Aorta (tissue), 5 donors: ENCODE measurements around the gene GDPD5. TPM values are rescaled to one million over a fixed set of nuclear protein-coding genes. Genes with fewer than 3 reads are reported as not detected.
"Not testable (repeated sequence)": the region's sequence is repeated elsewhere in the genome, so short reads cannot be mapped to it uniquely, and the experiment has no call there.

ENCODE experiments used
- ATAC-seq: fragments of 200-7000 bp; cut with Tn5 transposase; one replicate; pipeline ENCODE4 v1.9.1; 2022; ENCODE audit warnings: moderate library complexity; ENCODE audit not compliant: low FRiP score
- DNase-seq, 2 donors: peaks; one replicate each; pipeline ENCODE4 v3.0.0-alpha.2; 2020
- H3K27ac ChIP-seq, 2 donors: one replicate each; pipeline ENCODE4 v1.5.1; 2013; ENCODE audit warnings: low read length in 2 of 2, mild to moderate bottlenecking in 2 of 2, moderate library complexity in 2 of 2, control low read depth in 1 of 2, inconsistent platforms in 1 of 2, low read depth in 1 of 2
- H3K27me3 ChIP-seq, 2 donors: one replicate each; pipeline ENCODE4 v1.6.1; 2013; ENCODE audit warnings: control low read depth in 1 of 2, low read length in 1 of 2, mild to moderate bottlenecking in 1 of 2, moderate library complexity in 1 of 2; ENCODE audit not compliant: insufficient read depth in 2 of 2, control insufficient read depth in 1 of 2
- H3K36me3 ChIP-seq, 2 donors: one replicate each; pipeline ENCODE4 v1.6.1; 2013; ENCODE audit warnings: control low read depth in 1 of 2, low read length in 1 of 2, mild to moderate bottlenecking in 1 of 2; ENCODE audit not compliant: insufficient read depth in 2 of 2, control insufficient read depth in 1 of 2
- H3K4me1 ChIP-seq, 2 donors: one replicate each; pipeline ENCODE4 v1.6.1; 2013; ENCODE audit warnings: low read length in 2 of 2, control low read depth in 1 of 2, mild to moderate bottlenecking in 1 of 2, moderate library complexity in 1 of 2; ENCODE audit not compliant: insufficient read depth in 2 of 2, control insufficient read depth in 1 of 2
- H3K4me3 ChIP-seq, 2 donors: one replicate each; pipeline ENCODE4 v1.5.1; 2013; ENCODE audit warnings: low read length in 2 of 2, control low read depth in 1 of 2, mild to moderate bottlenecking in 1 of 2
- H3K9me3 ChIP-seq: one replicate; pipeline ENCODE4 v1.6.1; 2013; ENCODE audit warnings: mild to moderate bottlenecking, low read length; ENCODE audit not compliant: control insufficient read depth
- WGBS, 2 donors: extraction: QIAGEN DNeasy Blood & Tissue Kit; methylation state at CpG; one replicate each; pipeline ENCODE4 v1.1.7; 2013; 5-methylcytosine and 5-hydroxymethylcytosine counted together
- intact Hi-C, 2 donors: fragments of 100-400 bp; cut with DNase I; formaldehyde crosslinking; loops; one replicate each; pipeline versions ENCODE4 v1.14.2 to v1.15.0; 2022
- polyA plus RNA-seq, 2 donors: library from polyadenylated mRNA; stranded (reverse); fragments of 200-250 nt; gene quantifications; one replicate each; pipeline ENCODE4 v1.2.3, GENCODE V29; 2013
- total RNA-seq, 2 donors: library from RNA; stranded (reverse); fragmentation: NEBNext Ultra II Directional; extraction: Animal tissue kit (Norgen Biotek cat#: 25700); gene quantifications; one replicate each; pipeline ENCODE4 v1.2.1, GENCODE V29; 2021
- donor health status: healthy with polysubstance abuse.
- donor health status: Bipolar disorder and iron deficiency.
- donor health status: DM: no; HTN: no; CAD: no.
- donor health status: DM: no; HTN: no; CAD: no.
- donor health status: DM: yes; HTN: yes; CAD: no.

Gene GDPD5
- total and polyA plus RNA-seq, 4 donors, result 3.5 to 53.0 (median 34.2) TPM

DNA sequence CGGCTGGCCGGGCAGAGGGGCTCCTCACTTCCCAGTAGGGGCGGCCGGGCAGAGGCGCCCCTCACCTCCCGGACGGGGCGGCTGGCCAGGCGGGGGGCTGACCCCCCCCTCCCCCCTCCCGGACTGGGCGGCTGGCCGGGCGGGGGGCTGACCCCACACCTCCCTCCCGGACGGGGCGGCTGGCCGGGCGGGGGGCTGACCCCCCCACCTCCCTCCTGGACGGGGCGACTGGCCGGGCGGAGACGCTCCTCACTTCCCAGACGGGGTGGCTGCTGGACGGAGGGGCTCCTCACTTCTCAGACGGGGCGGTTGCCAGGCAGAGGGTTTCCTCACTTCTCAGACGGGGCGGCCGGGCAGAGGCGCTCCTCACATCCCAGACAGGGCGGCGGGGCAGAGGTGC, 115.8 kb downstream of the GDPD5 start:
- intact Hi-C loops, result loop anchor here (2.0 to 5.0 kb wide), 2 partner anchors 35 to 122 kb away; no protein-coding TSS in a partner anchor
- H3K36me3 ChIP-seq, H3K9me3 ChIP-seq, H3K27me3 ChIP-seq, ATAC-seq, DNase-seq, H3K4me1 ChIP-seq, H3K27ac ChIP-seq, H3K4me3 ChIP-seq: not testable (repeated sequence)
- WGBS, 2 donors, result 88 to 91% methylated on average over 10 to 28 of the region's 33 CpGs

DNA sequence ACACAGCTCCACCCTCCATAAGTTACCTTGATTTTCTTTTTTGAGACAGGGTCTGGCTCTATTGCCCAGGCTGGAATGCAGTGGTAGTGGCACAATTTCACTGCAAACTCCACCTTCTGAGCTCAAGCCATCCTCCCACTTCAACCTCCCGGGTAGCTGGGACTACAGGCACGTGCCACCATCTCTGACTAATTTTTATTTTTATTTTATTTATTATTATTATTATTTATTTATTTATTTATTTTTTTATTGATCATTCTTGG, 116.9 kb downstream of the GDPD5 start:
- DNase-seq, result no peak
- ATAC-seq, result no peak
- Histone ChIP-seq H3K9me3 (no peaks in the 10 kb centered on the region), H3K27me3 (no peaks in the 10 kb centered on the region), H3K4me3 (no peak overlapping the region), H3K36me3 (peaks cover 2 to 15% of the 10 kb centered on the region in 2 donors), H3K4me1 (no peaks in the 10 kb centered on the region), H3K27ac (no peak overlapping the region)
- WGBS, 2 donors, result 78 to 79% methylated on average over 2 of the region's 2 CpGs
- intact Hi-C loops, result loop anchor here (2.0 to 5.0 kb wide), 2 partner anchors 36 to 123 kb away; no protein-coding TSS in a partner anchor

DNA sequence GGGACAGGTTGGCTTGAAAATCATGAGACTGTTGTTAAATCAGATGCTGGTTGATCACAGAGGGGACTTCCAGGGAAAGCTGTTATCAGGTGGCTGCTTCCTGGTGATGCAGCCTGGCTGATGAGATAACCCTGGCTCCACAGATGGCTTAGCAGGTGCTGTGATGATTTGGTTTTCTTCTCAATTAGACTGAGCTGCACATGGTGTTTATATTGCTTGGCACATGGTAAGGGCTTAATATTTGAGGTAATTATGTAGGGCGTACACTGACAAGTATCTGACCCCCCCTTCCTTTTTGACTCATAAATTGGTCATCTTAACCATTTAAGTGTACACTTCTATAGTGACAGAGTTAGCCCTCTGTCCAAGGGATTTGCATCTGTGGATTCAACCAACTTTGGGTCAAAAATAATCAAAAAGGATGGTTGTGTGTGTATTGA, 119.4 kb downstream of the GDPD5 start:
- DNase-seq (no peak), ATAC-seq (no peak)
- H3K27me3 ChIP-seq, result no peaks in the 10 kb centered on the region
- H3K4me3 ChIP-seq, result no peak overlapping the region
- no peak overlapping the region for H3K27ac ChIP-seq
- H3K9me3 ChIP-seq, result no peaks in the 10 kb centered on the region
- 4% methylated on average over 1 of the region's 1 CpG for WGBS, 2 donors
- intact Hi-C loops, result loop anchor here in 1 of 2 donors (5.0 kb wide), 1 partner anchor 126 kb away; no protein-coding TSS in a partner anchor
- H3K36me3 ChIP-seq, result peaks cover 2 to 17% of the 10 kb centered on the region in 2 donors
- no peaks in the 10 kb centered on the region for H3K4me1 ChIP-seq

DNA sequence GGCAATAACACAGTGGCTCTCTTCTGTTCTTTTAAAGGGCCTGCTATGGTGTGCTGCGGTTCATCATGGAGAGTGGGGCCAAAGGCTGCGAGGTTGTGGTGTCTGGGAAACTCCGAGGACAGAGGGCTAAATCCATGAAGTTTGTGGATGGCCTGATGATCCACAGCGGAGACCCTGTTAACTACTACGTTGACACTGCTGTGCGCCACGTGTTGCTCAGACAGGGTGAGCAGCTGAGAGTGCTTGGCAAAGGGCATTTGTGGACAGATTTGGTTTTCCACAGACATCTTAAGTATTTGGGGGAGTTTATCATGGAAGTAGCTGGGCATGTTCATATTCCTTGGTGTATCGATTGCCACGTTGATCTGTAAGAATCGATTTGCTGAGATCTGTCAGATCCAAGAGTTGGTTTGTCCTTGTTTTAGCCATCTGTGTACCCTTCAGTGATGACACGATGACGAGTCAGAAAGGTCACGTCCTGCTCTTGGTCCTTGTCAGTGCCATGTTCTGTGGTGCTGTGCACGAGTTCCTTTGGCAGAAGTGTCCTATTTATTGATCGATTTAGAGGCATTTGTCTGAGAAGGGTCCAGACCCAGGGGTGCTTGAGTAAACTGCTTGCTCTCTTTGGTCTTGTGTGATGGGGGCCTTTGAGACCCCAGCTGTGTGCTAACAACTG, 121.6 kb downstream of the GDPD5 start:
- Histone ChIP-seq H3K36me3 (peaks cover 2 to 17% of the 10 kb centered on the region in 2 donors), H3K27me3 (no peaks in the 10 kb centered on the region), H3K27ac (no peak overlapping the region), H3K4me3 (no peak overlapping the region), H3K4me1 (no peaks in the 10 kb centered on the region), H3K9me3 (no peaks in the 10 kb centered on the region)
- DNase-seq, result no peak
- ATAC-seq, result no peak
- intact Hi-C loops, result loop anchor here in 1 of 2 donors (5.0 kb wide), 1 partner anchor 123 kb away; the partner anchor contains the start of gene GDPD5
- 85% methylated on average over 15 of the region's 15 CpGs for WGBS, 2 donors

DNA sequence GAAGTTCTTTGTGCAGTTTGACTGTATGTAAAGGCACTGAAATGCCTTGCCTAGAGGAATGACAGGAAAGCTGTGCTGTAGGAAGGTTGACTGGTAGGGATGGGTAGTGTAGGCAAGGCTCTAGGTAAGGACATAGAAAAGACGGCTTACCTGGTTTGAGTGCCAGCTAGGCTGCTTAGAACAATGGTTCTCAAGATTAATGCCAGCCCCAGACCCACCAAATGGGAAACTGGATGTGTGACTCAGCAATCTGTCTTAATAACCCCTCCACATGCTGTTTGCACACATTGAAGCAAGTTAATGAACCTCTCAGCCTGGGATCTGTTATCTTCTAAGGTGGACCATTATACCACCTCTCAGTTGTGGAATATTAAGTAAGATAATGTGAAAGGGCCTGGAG, 122.7 kb downstream of the GDPD5 start:
- intact Hi-C loops, result loop anchor here in 1 of 2 donors (5.0 kb wide), 1 partner anchor 124 kb away; the partner anchor contains the start of gene GDPD5
- ATAC-seq (no peak), DNase-seq (no peak)
- Histone ChIP-seq H3K36me3 (peaks cover 2 to 17% of the 10 kb centered on the region in 2 donors), H3K4me3 (no peak overlapping the region), H3K4me1 (no peaks in the 10 kb centered on the region), H3K27me3 (no peaks in the 10 kb centered on the region), H3K27ac (no peak overlapping the region), H3K9me3 (no peaks in the 10 kb centered on the region)
- 65 to 75% methylated on average over 1 of the region's 1 CpG for WGBS, 2 donors

DNA sequence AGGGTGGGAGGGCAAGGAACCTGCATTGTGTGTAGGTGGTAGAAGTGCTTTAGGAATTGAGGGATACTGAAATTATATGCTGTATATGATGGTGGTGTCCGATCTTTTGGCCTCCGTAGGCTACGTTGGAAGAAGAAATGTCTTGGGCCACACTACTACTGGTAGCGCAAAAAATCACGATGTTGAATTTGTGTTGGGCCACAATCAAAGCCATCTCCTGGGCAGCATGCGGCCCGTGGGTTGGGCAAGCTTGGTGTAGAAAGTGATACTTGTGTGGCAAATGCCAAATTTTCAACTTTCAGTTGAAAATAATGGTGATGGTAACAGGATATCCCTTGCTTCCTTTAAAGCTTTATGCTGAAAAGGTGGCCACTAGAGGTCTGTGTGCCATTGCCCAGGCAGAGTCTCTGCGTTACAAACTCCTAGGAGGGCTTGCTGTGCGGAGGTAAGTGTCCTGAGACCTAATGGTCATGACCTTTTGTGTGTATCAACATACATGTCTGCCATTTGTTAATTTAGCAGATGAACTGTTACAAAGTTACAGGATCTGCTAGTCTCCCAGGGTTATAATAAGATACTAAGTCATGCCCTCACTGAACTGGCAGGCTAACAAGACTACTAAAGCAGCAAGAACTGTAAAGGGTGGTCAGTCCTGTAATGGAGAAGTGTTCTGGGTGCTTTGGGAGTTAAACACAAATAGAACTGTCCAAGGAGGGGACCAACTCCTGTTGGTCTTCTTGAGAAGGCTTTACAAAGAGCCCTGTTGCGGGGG, 123.6 kb downstream of the GDPD5 start:
- H3K36me3 ChIP-seq, result peaks cover 2 to 17% of the 10 kb centered on the region in 2 donors
- DNase-seq (no peak), ATAC-seq (no peak)
- no peaks in the 10 kb centered on the region for H3K27me3 ChIP-seq
- H3K4me3 ChIP-seq, result no peak overlapping the region
- H3K4me1 ChIP-seq, result no peaks in the 10 kb centered on the region
- WGBS, 2 donors, result 69 to 70% methylated on average over 10 of the region's 10 CpGs
- intact Hi-C loops, result loop anchor here in 1 of 2 donors (5.0 kb wide), 1 partner anchor 125 kb away; the partner anchor contains the start of gene GDPD5
- no peaks in the 10 kb centered on the region for H3K9me3 ChIP-seq
- H3K27ac ChIP-seq, result no peak overlapping the region

DNA sequence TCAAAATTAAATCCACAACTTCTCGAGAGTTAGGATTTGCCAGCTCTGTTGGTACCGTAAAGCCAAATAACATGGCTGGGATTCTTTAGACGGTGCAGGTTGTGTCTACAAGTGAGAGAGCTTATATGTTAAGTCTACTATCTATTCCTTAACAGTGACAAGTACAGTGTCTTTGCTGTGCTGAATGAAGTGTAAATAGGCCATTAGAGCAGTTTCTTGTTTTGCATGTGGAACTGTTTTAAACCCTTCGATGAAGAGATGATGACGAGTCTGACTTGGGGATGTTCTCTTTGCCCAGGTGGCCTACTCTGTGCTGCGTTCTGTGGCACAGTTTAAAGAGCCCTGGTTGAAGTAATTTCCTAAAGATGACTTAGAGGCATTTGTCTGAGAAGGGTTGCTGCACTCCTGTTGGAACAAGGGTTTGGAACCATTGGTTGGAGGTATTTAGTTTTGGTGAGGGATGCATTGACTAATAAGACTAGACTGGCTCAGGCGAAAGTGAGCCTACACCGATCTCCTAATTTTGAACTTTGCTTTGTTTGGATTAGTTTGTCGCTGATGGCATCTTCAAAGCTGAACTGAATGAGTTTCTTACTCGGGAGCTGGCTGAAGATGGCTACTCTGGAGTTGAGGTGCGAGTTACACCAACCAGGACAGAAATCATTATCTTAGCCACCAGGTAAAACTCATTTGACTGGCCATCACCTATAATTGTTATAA, 125.4 kb downstream of the GDPD5 start:
- Histone ChIP-seq H3K27me3 (no peaks in the 10 kb centered on the region), H3K9me3 (no peaks in the 10 kb centered on the region), H3K36me3 (peaks cover 2 to 15% of the 10 kb centered on the region in 2 donors), H3K27ac (peak overlapping the region in 1 of 2 donors; percentile 93), H3K4me1 (no peaks in the 10 kb centered on the region), H3K4me3 (peak overlapping the region; percentile 55 to 73)
- ATAC-seq (no peak), DNase-seq (no peak)
- 14% methylated on average over 11 of the region's 11 CpGs for WGBS, 2 donors
- intact Hi-C loops, result loop anchor here in 1 of 2 donors (5.0 kb wide), 1 partner anchor 127 kb away; the partner anchor contains the start of gene GDPD5

DNA sequence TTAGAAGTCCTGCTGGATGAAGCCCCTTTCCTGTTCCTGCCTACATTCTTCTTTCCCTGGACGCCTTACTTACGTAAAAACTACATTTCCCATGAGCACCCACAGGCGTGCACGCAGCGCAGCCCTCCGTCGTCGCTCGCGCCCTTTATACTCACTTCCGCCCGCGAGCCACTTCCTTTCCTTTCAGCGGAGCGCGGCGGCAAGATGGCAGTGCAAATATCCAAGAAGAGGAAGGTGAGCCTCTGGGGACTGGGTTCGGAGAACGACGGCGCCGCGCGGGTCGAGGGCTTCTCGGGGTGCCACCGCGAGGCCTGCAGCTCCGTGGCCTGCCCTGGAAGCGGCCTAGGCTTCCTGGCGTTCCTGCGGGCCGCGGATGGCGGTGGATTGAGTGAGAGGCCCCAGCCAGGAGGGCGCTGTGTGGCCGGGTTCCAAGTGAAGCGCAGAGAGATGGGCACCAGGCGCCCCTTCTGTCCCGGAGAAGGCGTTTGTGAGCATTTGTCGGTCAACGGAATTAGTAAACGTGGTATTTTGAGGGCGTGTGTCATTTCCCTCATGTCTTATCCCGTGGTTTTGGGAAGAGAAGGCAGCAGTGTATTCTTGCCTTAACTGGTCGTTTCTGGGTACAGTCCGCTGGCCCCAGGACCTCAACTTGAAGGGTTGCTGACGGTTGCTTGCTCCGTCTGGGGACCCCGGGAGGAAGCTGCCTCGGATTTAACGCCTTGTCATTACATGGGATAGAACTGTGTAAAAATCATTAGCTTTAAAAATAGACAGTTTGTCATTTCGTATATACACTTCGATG, 126.2 kb downstream of the GDPD5 start, which contains the start of gene RPS3:
Gene RPS3 (plus strand): TSS at position 175 of the 802 bp plus-strand sequence. CDS start 30 bp downstream, at position 205.
- H3K4me1 ChIP-seq, result no peaks in the 10 kb centered on the region
- H3K4me3 ChIP-seq, result peak within 1 kb of the TSS; percentile 55 to 73
- ATAC-seq, result peak; percentile 97
- peak; percentile 94 to 97 for DNase-seq
- 0% methylated on average over 55 of the region's 55 CpGs for WGBS, 2 donors
- peaks cover 2 to 13% of the 10 kb centered on the region in 2 donors for H3K36me3 ChIP-seq
- H3K9me3 ChIP-seq, result no peaks in the 10 kb centered on the region
- H3K27me3 ChIP-seq, result no peaks in the 10 kb centered on the region
- peak within 1 kb of the TSS in 1 of 2 donors; percentile 93 for H3K27ac ChIP-seq
- intact Hi-C loops, result loop anchor here (5.0 to 10.0 kb wide), 2 partner anchors 45 to 128 kb away; partner anchors contain the start of gene GDPD5 (in 1 of the 2)
